PFSK-1 (cell line): ENCODE results near the gene CACNA1A.

Experiments used
- POLR2AphosphoS5 ChIP-seq: IDR thresholded peaks from 2 replicates; pipeline ENCODE4 v1.6.1; 2012; ENCODE audit warnings: low read depth, mild to moderate bottlenecking, control low read depth, low read length, moderate library complexity
- SIN3A ChIP-seq: IDR thresholded peaks from 2 replicates; pipeline ENCODE4 v1.6.1; 2012; ENCODE audit warnings: mild to moderate bottlenecking, low read length, moderate library complexity, borderline replicate concordance; ENCODE audit not compliant: insufficient read depth

- no peak for TF ChIP-seq SIN3A
- TF ChIP-seq POLR2AphosphoS5: no peak
Measured at GRCh38 chr19:13441810-13442512, 64.3 kb downstream of the CACNA1A start.
